Spleen (tissue), 11 donors: Measurements from ENCODE around the gene DNER. TPM values are rescaled to one million over a fixed set of nuclear protein-coding genes. Genes with fewer than 3 reads are reported as not detected.
"Not testable (repeated sequence)": the region's sequence is repeated elsewhere in the genome, so short reads cannot be mapped to it uniquely, and the experiment has no call there.

Experiments
- DNase-seq: peaks from one replicate; pipeline ENCODE4 v3.0.0-alpha.2; 2020
- H3K27ac ChIP-seq, 8 donors: fragments of 200-600 bp; sonication (generic) in 7 of 8; 1 replicate in 4 of 8; 2 replicates in 4 of 8; pipeline versions ENCODE4 v1.5.0 to v1.8.0; 2016 to 2021; ENCODE audit warnings: inconsistent platforms in 4 of 8, mild to moderate bottlenecking in 4 of 8, moderate library complexity in 1 of 8
- H3K27me3 ChIP-seq, 7 donors: fragments of 200-600 bp; sonication (generic) in 6 of 7; replicated peaks in 1 of 7; 1 replicate in 4 of 7; 2 replicates in 3 of 7; pipeline versions ENCODE4 v1.5.0 to v1.8.0; 2016 to 2021; ENCODE audit warnings: inconsistent platforms in 3 of 7, mild to moderate bottlenecking in 1 of 7
- H3K36me3 ChIP-seq, 6 donors: fragments of 200-600 bp; sonication (generic) in 5 of 6; 1 replicate in 4 of 6; 2 replicates in 2 of 6; pipeline versions ENCODE4 v1.5.0 to v1.8.0; 2016 to 2021; ENCODE audit warnings: inconsistent platforms in 2 of 6
- H3K4me1 ChIP-seq, 6 donors: fragments of 200-600 bp; sonication (generic) in 5 of 6; 1 replicate in 3 of 6; 2 replicates in 3 of 6; pipeline versions ENCODE4 v1.5.0 to v1.8.0; 2016 to 2021; ENCODE audit warnings: inconsistent platforms in 3 of 6
- H3K4me3 ChIP-seq, 8 donors: fragments of 200-600 bp; sonication (generic) in 7 of 8; 1 replicate in 4 of 8; 2 replicates in 4 of 8; pipeline versions ENCODE4 v1.5.0 to v1.8.0; 2016 to 2021; ENCODE audit warnings: inconsistent platforms in 4 of 8, mild to moderate bottlenecking in 4 of 8, moderate library complexity in 2 of 8
- H3K9me3 ChIP-seq, 8 donors: fragments of 200-600 bp; sonication (generic) in 7 of 8; 1 replicate in 4 of 8; 2 replicates in 4 of 8; pipeline versions ENCODE4 v1.5.0 to v1.8.0; 2016 to 2021; ENCODE audit warnings: inconsistent platforms in 4 of 8
- POLR2A ChIP-seq, 3 donors: fragments of 450-650 bp; IDR thresholded peaks; one replicate each; pipeline ENCODE4 v1.5.1; 2017; ENCODE audit warnings: antibody characterized with exemption in 3 of 3, mild to moderate bottlenecking in 1 of 3
- POLR2AphosphoS5 ChIP-seq, 3 donors: sonication (generic); formaldehyde crosslinking; IDR thresholded peaks; one replicate each; pipeline ENCODE4 v1.5.1; 2017; ENCODE audit warnings: antibody characterized with exemption in 3 of 3
- WGBS, 5 donors: extraction: QIAGEN DNeasy Blood & Tissue Kit in 3 of 5; methylation state at CpG; one replicate each; pipeline versions ENCODE4 v1.1.5 to v1.1.7; 2013 to 2018; 5-methylcytosine and 5-hydroxymethylcytosine counted together
- intact Hi-C: fragments of 100-400 bp; cut with DNase I; formaldehyde crosslinking; loops from one replicate; pipeline ENCODE4 v1.15.0; 2023; ENCODE audit warnings: low total_unique reads
- polyA plus RNA-seq, 3 donors: library from polyadenylated mRNA; stranded (reverse); fragments of 200-250 nt; gene quantifications; one replicate each; pipeline ENCODE4 v1.2.1, GENCODE V29; 2013
- total RNA-seq, 7 donors: library from RNA; depleted of rRNA in 3 of 7; stranded (reverse); fragments of >200 nt in 3 of 7; fragmentation: NEBNext Ultra II Directional in 4 of 7; extraction: Animal tissue kit (Norgen Biotek cat#: 25700) in 4 of 7; gene quantifications; one replicate each; pipeline versions ENCODE4 v1.1.0 to v1.2.1, GENCODE V29; 2016 to 2021
- TF ChIP-seq, protein P1 (sequence below), 11 experiments: fragments of 200-600 bp in 7 of 11; fragments of 450-650 bp in 4 of 11; sonication (generic) in 4 of 11; IDR thresholded peaks in 8 of 11; conservative IDR thresholded peaks in 3 of 11; 1 replicate in 7 of 11; 2 replicates in 4 of 11; pipeline versions ENCODE4 v1.4.0 to v1.8.0; 2016 to 2021; ENCODE audit warnings: antibody characterized with exemption in 11 of 11, inconsistent platforms in 4 of 11, mild to moderate bottlenecking in 1 of 11
- donor health status: healthy with polysubstance abuse.
- donor health status: DM: no; HTN: no; CAD: no; lungs with moderate emphysema.
- donor health status: DM: no; HTN: no; CAD: no.
- donor health status: Bipolar disorder and iron deficiency.
- donor health status: healthy.
- donor health status: DM: no; HTN: no; CAD: no.
- donor health status: DM: yes; HTN: yes; CAD: no.

Gene DNER
- total and polyA plus RNA-seq, 10 donors: 0.03 to 0.58 (median 0.26) TPM; not detected in 3

DNA sequence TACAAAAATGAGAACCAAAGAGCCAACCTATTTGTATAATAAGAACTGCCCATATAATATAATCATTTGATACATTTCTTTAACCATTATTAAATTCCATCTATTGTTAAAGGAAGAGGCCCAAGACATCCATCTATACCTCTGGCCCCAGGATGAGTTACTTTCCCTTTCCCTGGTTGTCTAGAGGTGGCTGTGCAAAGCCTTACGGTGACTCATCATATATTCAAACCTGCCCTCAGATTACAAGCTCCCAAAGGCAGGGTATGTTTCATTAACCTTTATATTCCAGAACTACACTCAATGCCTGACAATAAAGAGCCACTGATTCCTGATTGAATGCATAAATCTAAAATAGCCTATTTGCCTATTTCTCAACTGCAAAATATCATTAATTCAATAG lies 337.5 kb downstream of the DNER start:
- intact Hi-C loops: no loop called here
- peaks cover 0 to 11% (median 0%) of the 10 kb centered on the region in 8 donors for H3K9me3 ChIP-seq
- DNase-seq: no peak
- peaks cover 0 to 7% (median 0%) of the 10 kb centered on the region in 7 donors for H3K27me3 ChIP-seq
- TF ChIP-seq POLR2A (IDR thresholded peaks at IDR 0.05): no peak
- no peak for TF ChIP-seq POLR2AphosphoS5 (IDR thresholded peaks at IDR 0.05)
- TF ChIP-seq, protein P1, sequence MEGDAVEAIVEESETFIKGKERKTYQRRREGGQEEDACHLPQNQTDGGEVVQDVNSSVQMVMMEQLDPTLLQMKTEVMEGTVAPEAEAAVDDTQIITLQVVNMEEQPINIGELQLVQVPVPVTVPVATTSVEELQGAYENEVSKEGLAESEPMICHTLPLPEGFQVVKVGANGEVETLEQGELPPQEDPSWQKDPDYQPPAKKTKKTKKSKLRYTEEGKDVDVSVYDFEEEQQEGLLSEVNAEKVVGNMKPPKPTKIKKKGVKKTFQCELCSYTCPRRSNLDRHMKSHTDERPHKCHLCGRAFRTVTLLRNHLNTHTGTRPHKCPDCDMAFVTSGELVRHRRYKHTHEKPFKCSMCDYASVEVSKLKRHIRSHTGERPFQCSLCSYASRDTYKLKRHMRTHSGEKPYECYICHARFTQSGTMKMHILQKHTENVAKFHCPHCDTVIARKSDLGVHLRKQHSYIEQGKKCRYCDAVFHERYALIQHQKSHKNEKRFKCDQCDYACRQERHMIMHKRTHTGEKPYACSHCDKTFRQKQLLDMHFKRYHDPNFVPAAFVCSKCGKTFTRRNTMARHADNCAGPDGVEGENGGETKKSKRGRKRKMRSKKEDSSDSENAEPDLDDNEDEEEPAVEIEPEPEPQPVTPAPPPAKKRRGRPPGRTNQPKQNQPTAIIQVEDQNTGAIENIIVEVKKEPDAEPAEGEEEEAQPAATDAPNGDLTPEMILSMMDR (IDR thresholded peaks at IDR 0.05 in 8 of 11, conservative IDR thresholded peaks at IDR 0.05 in 3 of 11): no peak
- no peak overlapping the region for H3K27ac ChIP-seq
- WGBS, 5 donors: 60 to 91% (median 83%) methylated on average over 1 of the region's 1 CpG
- no peak overlapping the region for H3K4me3 ChIP-seq
- no peaks in the 10 kb centered on the region for H3K4me1 ChIP-seq
- H3K36me3 ChIP-seq: no peaks in the 10 kb centered on the region

DNA sequence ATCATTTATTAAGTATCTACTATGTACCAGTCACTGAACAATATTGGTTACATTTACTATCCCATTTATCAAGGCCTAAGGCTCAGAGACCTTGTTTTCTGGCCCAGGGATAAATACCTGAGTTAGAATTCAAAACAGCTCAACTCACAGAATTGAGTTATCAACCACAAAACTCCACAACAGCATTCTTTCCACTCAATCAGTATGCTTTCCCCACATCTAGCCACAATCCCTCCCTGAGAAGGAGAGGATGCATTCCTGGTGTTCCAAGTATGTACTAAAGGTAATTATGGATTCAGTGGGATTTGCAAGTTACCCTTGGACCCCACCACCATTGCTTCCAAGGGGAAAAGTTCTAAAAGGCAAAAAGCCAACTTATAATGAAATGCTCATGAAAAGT lies 339.1 kb downstream of the DNER start:
- H3K9me3 ChIP-seq: no peaks in the 10 kb centered on the region
- no peak overlapping the region for H3K27ac ChIP-seq
- intact Hi-C loops: no loop called here
- no peak for DNase-seq
- no peaks in the 10 kb centered on the region for H3K36me3 ChIP-seq
- H3K27me3 ChIP-seq: no peaks in the 10 kb centered on the region
- TF ChIP-seq, protein P1 (IDR thresholded peaks at IDR 0.05 in 8 of 11, conservative IDR thresholded peaks at IDR 0.05 in 3 of 11): no peak
- no peak for TF ChIP-seq POLR2AphosphoS5 (IDR thresholded peaks at IDR 0.05)
- TF ChIP-seq POLR2A (IDR thresholded peaks at IDR 0.05): no peak
- H3K4me1 ChIP-seq: no peaks in the 10 kb centered on the region
- no peak overlapping the region for H3K4me3 ChIP-seq

DNA sequence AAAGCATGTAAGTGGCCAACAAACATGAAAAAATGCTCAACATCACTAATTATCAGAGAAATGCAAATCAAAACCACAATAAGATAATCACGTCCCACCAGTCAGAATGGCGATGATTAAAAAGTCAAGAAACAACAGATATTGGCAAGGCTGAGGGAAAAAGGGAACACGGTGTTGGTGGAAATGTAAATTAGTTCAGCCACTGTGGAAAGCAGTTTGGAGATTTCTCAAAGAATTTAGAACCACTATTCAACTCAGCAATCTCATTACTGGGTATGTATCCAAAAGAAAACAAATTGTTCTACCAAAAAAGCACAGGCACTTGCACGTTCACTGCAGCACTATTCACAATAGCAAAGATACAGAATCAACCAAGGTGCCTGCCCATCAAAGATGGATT lies 341.0 kb downstream of the DNER start:
- H3K4me1 ChIP-seq, DNase-seq, H3K27me3 ChIP-seq, H3K27ac ChIP-seq, H3K36me3 ChIP-seq, intact Hi-C loops, H3K4me3 ChIP-seq: not testable (repeated sequence)
- 77 to 95% (median 79%) methylated on average over 4 of the region's 4 CpGs for WGBS, 5 donors
- peaks cover 0 to 10% (median 3%) of the 10 kb centered on the region in 8 donors for H3K9me3 ChIP-seq

DNA sequence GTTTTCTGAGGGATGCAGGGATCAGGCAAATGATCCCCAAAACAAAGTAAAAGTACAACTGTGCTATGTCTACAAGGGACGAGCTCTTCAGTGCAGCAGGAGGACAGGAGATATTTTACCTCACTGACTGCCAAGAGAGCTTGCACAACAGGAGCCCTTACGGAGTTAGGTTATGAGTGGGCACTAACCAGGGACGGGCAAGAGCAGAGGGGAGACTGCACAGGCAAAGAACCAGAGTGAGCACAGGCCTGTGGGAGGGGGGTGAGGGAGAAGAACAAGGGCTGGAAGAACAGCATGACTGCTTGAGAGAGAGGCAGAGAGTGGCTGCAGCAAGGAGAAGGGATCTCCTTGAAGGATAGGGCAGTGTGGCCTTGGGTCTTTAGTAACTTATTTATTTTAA lies 342.1 kb downstream of the DNER start:
- intact Hi-C loops: no loop called here
- TF ChIP-seq POLR2A (IDR thresholded peaks at IDR 0.05): no peak
- TF ChIP-seq, protein P1 (IDR thresholded peaks at IDR 0.05 in 8 of 11, conservative IDR thresholded peaks at IDR 0.05 in 3 of 11): no peak
- TF ChIP-seq POLR2AphosphoS5 (IDR thresholded peaks at IDR 0.05): no peak
- no peak for DNase-seq
- Histone ChIP-seq H3K4me3 (no peak overlapping the region), H3K4me1 (no peaks in the 10 kb centered on the region), H3K27me3 (no peaks in the 10 kb centered on the region), H3K36me3 (no peaks in the 10 kb centered on the region), H3K9me3 (peaks cover 0 to 17% (median 5%) of the 10 kb centered on the region in 8 donors), H3K27ac (no peak overlapping the region)
- 72 to 90% (median 77%) methylated on average over 3 of the region's 3 CpGs for WGBS, 5 donors

DNA sequence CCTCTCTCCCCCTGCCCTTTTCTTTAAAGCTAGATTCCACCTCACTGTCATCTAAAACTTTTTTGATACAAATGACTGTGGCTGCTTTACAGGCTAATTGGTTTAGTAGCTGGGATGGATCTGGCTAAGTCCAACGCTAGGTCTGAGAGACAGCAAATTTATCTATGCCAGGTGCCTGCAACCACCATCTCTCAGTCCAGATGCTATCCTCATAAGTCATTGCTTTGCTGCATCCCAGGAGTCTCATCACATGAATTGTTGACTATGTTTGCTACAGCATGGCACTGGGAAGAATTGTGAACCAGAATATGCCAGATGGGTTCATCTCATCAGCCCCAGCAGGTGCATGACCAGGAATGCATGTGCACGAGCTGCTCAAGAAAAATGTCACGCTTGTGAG lies 343.3 kb downstream of the DNER start:
- Histone ChIP-seq H3K27ac (no peak overlapping the region), H3K4me1 (no peaks in the 10 kb centered on the region), H3K36me3 (no peaks in the 10 kb centered on the region), H3K27me3 (no peaks in the 10 kb centered on the region), H3K9me3 (peaks cover 0 to 22% (median 5%) of the 10 kb centered on the region in 8 donors), H3K4me3 (no peak overlapping the region)
- TF ChIP-seq POLR2A (IDR thresholded peaks at IDR 0.05): no peak
- TF ChIP-seq POLR2AphosphoS5 (IDR thresholded peaks at IDR 0.05): no peak
- TF ChIP-seq, protein P1 (IDR thresholded peaks at IDR 0.05 in 8 of 11, conservative IDR thresholded peaks at IDR 0.05 in 3 of 11): no peak
- 69 to 93% (median 83%) methylated on average over 3 of the region's 3 CpGs for WGBS, 5 donors
- intact Hi-C loops: no loop called here
- no peak for DNase-seq
